ENCODE data around the gene UBE3D.

GRCh38 chr6:82872185-82872584 is 193.5 kb downstream of the UBE3D start:
- TF ChIP-seq CTCF (IDR thresholded peaks at IDR 0.05) (no peak), POLR2A (IDR thresholded peaks at IDR 0.05) (no peak)

All from heart left ventricle (tissue), 13 donors.